GM12878 (cell line): ENCODE results near the gene CRYGS. TPM values are rescaled to one million over a fixed set of nuclear protein-coding genes. Genes with fewer than 3 reads are reported as not detected.
A peak's percentile ranks its signal among the peaks of the same experiment; 100 is the strongest.

Source experiments
- CBFB ChIP-seq: IDR thresholded peaks from 2 replicates; pipeline ENCODE4 v1.6.1; 2016; ENCODE audit warnings: antibody characterized with exemption, low read depth
- EGR1 ChIP-seq, 2 experiments: IDR thresholded peaks; 1 replicate in 1 of 2; 2 replicates in 1 of 2; pipeline ENCODE4 v1.6.1; 2011 to 2012; ENCODE audit warnings: low read depth in 2 of 2, low read length in 2 of 2, borderline replicate concordance in 1 of 2, mild to moderate bottlenecking in 1 of 2, moderate library complexity in 1 of 2
- ETV6 ChIP-seq, 2 experiments: fragments of 450-650 bp in 1 of 2; IDR thresholded peaks in 1 of 2; conservative IDR thresholded peaks in 1 of 2; 2 replicates each; pipeline ENCODE4 v1.6.1; 2014; ENCODE audit warnings: antibody characterized with exemption in 1 of 2, borderline replicate concordance in 1 of 2, low read depth in 1 of 2, mild to moderate bottlenecking in 1 of 2, moderate library complexity in 1 of 2
- IKZF1 ChIP-seq: fragments of 450-650 bp; conservative IDR thresholded peaks from 2 replicates; pipeline ENCODE4 v1.6.1; 2017; ENCODE audit warnings: antibody characterized with exemption, mild to moderate bottlenecking
- IKZF2 ChIP-seq, 2 experiments: fragments of 450-650 bp; IDR thresholded peaks; 2 replicates each; pipeline ENCODE4 v1.6.1; 2017; ENCODE audit warnings: mild to moderate bottlenecking in 2 of 2, moderate library complexity in 2 of 2
- KDM1A ChIP-seq: fragments of 200-600 bp; sonication (generic); IDR thresholded peaks from 2 replicates; pipeline ENCODE4 v1.6.1; 2016; ENCODE audit warnings: borderline replicate concordance
- MTA2 ChIP-seq: fragments of 450-650 bp; IDR thresholded peaks from 2 replicates; pipeline ENCODE4 v1.6.1; 2016; ENCODE audit warnings: low read depth, mild to moderate bottlenecking, moderate library complexity
- POLR2A ChIP-seq: IDR thresholded peaks from 2 replicates; pipeline ENCODE4 v1.6.1; 2011; ENCODE audit warnings: low read depth, mild to moderate bottlenecking, low read length
- SIX5 ChIP-seq: IDR thresholded peaks from 2 replicates; pipeline ENCODE4 v1.6.1; 2011; ENCODE audit warnings: mild to moderate bottlenecking, low read depth, low read length, moderate library complexity; ENCODE audit not compliant: severe bottlenecking
- SMAD5 ChIP-seq: IDR thresholded peaks from 2 replicates; pipeline ENCODE4 v1.6.1; 2016; ENCODE audit warnings: antibody characterized with exemption, low read depth
- SREBF2 ChIP-seq: IDR thresholded peaks from 2 replicates; pipeline ENCODE4 v1.6.1; 2012; ENCODE audit warnings: mild to moderate bottlenecking, low read length
- ZBED1 ChIP-seq: IDR thresholded peaks from 2 replicates; pipeline ENCODE4 v1.6.1; 2016; ENCODE audit warnings: borderline replicate concordance
- polyA plus RNA-seq, 11 experiments: library from polyadenylated mRNA; depleted of rRNA in 4 of 11; unstranded in 6 of 11; stranded (reverse) in 5 of 11; fragments of >200 nt; fragmentation: Nextera tagmentation in 4 of 11; fragmentation: Illumina TruSeq in 1 of 11; extraction: Ambion mirVana in 4 of 11; extraction: Trizol in 1 of 11; gene quantifications; 1 replicate in 1 of 11; 2 replicates in 10 of 11; pipeline versions ENCODE4 v1.2.1 to v1.2.3, GENCODE V29; 2011 to 2016; ENCODE audit warnings: inconsistent platforms in 2 of 11, missing spikeins in 2 of 11, low read depth in 1 of 11
- total RNA-seq, 4 experiments: library from RNA; depleted of rRNA in 3 of 4; stranded (reverse); fragments of >200 nt in 3 of 4; fragmentation: Illumina TruSeq in 1 of 4; extraction: Trizol in 1 of 4; gene quantifications; 2 replicates each; pipeline versions ENCODE4 v1.2.1 to v1.2.3, GENCODE V29; 2013 to 2021
- TF ChIP-seq, protein P1 (sequence below): fragments of 450-650 bp; IDR thresholded peaks from 2 replicates; pipeline ENCODE4 v1.6.1; 2016; ENCODE audit warnings: mild to moderate bottlenecking

CRYGS gene
- total and polyA plus RNA-seq, 10 of the 15 experiments (the other 5 are each of a cell fraction or from before 2014, with no cell fraction given): 1.1 to 6.0 (median 2.5) TPM

DNA sequence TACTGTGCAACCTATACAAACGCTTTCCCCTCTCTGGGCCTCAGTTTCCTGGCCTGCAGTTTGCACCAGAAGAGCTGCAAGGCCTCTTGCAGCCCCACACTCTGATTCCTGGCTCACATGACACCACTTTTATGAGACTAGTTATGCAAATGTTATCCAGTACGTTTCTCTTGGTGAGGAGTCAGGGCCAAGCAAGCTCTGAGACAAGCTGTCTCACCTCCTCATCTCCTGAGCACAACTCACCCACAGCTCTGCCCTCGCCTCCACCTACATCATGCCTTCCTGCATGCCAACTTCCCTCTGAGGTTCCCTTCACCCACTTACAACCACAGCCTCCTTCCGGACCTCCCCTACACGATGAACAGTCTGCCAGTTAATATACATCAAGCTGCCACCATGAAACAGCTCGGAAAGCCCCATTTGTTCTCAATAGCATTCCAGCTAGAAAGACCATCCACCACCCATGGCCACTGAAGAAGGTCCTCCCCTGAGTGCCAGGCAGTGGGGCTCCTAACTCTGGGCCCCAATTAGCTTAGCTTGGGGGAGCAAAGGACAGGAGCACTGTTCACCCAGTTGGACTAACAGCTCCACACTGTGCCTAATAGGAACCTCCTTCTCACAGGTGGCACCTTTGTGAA is 25.0 kb downstream of the CRYGS start (continued):
- TF ChIP-seq EGR1 (IDR thresholded peaks at IDR 0.05; ENCODE audit: borderline replicate concordance in 1 of 2, low read depth in 2 of 2, low read length in 2 of 2) (peak in 1 of 2 experiments; percentile 19; a peak in 1 of 3 replicates), IKZF2 (IDR thresholded peaks at IDR 0.05) (peak in 1 of 2 experiments; percentile 43; a peak in 1 of 4 replicates), SIX5 (no peak), SREBF2 (no peak), ETV6 (conservative IDR thresholded peaks at IDR 0.05 in 1 of 2, IDR thresholded peaks at IDR 0.05 in 1 of 2; ENCODE audit: borderline replicate concordance in 1 of 2, low read depth in 1 of 2) (peak in 1 of 2 experiments; percentile 18; a peak in 1 of 4 replicates), MTA2 (peak; percentile 56; the same call in 1 of the 2 replicates), SMAD5 (peak; percentile 39; the same call in 1 of the 2 replicates), CBFB (0 out of 2 replicates have a peak, but pooled peaks have one; percentile 32), ZBED1 (0 out of 2 replicates have a peak, but pooled peaks have one; percentile 50), POLR2A (peak; percentile 56; the same call in 1 of the 2 replicates), IKZF1 (peak; percentile 56), KDM1A (no peak)
- TF ChIP-seq, protein P1, sequence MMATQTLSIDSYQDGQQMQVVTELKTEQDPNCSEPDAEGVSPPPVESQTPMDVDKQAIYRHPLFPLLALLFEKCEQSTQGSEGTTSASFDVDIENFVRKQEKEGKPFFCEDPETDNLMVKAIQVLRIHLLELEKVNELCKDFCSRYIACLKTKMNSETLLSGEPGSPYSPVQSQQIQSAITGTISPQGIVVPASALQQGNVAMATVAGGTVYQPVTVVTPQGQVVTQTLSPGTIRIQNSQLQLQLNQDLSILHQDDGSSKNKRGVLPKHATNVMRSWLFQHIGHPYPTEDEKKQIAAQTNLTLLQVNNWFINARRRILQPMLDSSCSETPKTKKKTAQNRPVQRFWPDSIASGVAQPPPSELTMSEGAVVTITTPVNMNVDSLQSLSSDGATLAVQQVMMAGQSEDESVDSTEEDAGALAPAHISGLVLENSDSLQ: no peak
